ENCODE data around the gene CP. TPM values are rescaled to one million over a fixed set of nuclear protein-coding genes. Genes with fewer than 3 reads are reported as not detected.

The CP gene
- total RNA-seq = under 0.01 TPM in 1 of 2 replicates, not detected in the other

GRCh38 chr3:149221783-149222517, at the start of gene CP:
Gene CP (minus strand): TSS chr3:149221829. CDS start chr3:149221792, 37 bp downstream.

GRCh38 chr3:149129326-149130205, 92.1 kb downstream of the CP start, which contains the start of gene HPS3:
Gene HPS3 (plus strand): TSS chr3:149129638. CDS start chr3:149129724, 86 bp downstream.

Other genes with a start within 250 kb of the CP start
- gene GYG1, start 230.3 kb downstream of the CP start, total RNA-seq = 50.9 and 51.3 TPM in 2 replicates
- 40.3 and 43.6 TPM in 2 replicates for gene HLTF, start 135.3 kb downstream of the CP start, total RNA-seq
- gene HPS3, start 92.2 kb downstream of the CP start, total RNA-seq = 25.3 and 32.6 TPM in 2 replicates
- gene TM4SF18, start 111.8 kb upstream of the CP start, total RNA-seq = 156 and 234 TPM in 2 replicates
- gene TM4SF1, start 155.8 kb upstream of the CP start, total RNA-seq = 845 and 906 TPM in 2 replicates

Measured in thoracic aorta endothelial cell (primary cell).